ACC112 (cell line): Measurements from ENCODE around the gene KRTAP10-8.

Experiments used
- H2AFZ ChIP-seq: fragments of 200-600 bp; sonication (generic); one replicate; pipeline ENCODE4 v1.6.0; 2017; ENCODE audit warnings: antibody characterized with exemption, low read length; ENCODE audit not compliant: unreplicated experiment
- H3K27ac ChIP-seq: fragments of 200-600 bp; sonication (generic); 2 replicates; pipeline ENCODE4 v1.5.1; 2014; ENCODE audit warnings: low read depth, mild to moderate bottlenecking, antibody characterized with exemption, low read length, moderate library complexity
- H3K27me3 ChIP-seq: fragments of 200-600 bp; sonication (generic); 2 replicates; pipeline ENCODE4 v1.6.1; 2014; ENCODE audit warnings: mild to moderate bottlenecking, antibody characterized with exemption, low read length, moderate library complexity, mixed read lengths; ENCODE audit not compliant: insufficient read depth
- H3K36me3 ChIP-seq: fragments of 200-600 bp; sonication (generic); 2 replicates; pipeline ENCODE4 v1.6.1; 2016; ENCODE audit warnings: mild to moderate bottlenecking, antibody characterized with exemption, low read length, moderate library complexity, mixed read lengths; ENCODE audit not compliant: insufficient read depth
- H3K4me1 ChIP-seq: fragments of 200-600 bp; sonication (generic); one replicate; pipeline ENCODE4 v1.6.1; 2016; ENCODE audit warnings: low read length, mixed read lengths; ENCODE audit not compliant: insufficient read depth, unreplicated experiment, control insufficient read depth
- H3K4me3 ChIP-seq: fragments of 200-600 bp; sonication (generic); 2 replicates; pipeline ENCODE4 v1.5.1; 2014; ENCODE audit warnings: mild to moderate bottlenecking, low read depth, low read length
- H3K79me2 ChIP-seq: fragments of 200-600 bp; sonication (generic); one replicate; pipeline ENCODE4 v1.6.0; 2016; ENCODE audit warnings: low read length; ENCODE audit not compliant: control insufficient read depth, unreplicated experiment, insufficient read depth

The KRTAP10-8 gene

DNA sequence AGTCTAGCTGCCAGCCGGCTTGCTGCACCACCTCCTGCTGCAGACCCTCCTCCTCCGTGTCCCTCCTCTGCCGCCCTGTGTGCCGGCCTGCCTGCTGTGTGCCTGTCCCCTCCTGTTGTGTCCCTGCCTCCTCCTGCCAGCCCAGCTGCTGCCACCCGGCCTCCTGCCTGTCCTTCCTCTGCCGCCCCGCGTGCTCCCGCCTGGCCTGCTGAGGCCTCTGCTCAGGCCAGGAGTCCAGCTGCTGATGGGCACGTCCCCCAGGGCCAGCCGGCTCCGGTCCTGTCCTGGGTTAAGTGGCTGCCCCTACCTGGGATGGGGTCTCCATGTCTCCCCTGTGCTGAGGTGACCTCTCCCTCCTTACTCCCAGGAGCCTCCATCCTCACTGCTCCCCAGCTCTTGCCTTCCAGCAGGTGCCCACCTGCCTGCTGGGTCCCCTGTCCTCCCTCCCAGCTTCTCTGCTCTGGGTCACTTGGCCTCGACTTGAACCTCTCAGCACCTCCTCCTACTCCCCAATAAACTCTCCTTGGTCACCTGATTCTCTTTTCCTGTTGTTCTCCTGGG lies 870 bp downstream of the KRTAP10-8 start:
- Histone ChIP-seq H2AFZ (no peak overlapping the region), H3K4me3 (no peak overlapping the region), H3K36me3 (no peaks in the 10 kb centered on the region), H3K4me1 (no peaks in the 10 kb centered on the region), H3K27me3 (peaks cover 11% of the 10 kb centered on the region; the same call in 1 of the 2 replicates), H3K27ac (no peak overlapping the region), H3K79me2 (no peaks in the 10 kb centered on the region)

DNA sequence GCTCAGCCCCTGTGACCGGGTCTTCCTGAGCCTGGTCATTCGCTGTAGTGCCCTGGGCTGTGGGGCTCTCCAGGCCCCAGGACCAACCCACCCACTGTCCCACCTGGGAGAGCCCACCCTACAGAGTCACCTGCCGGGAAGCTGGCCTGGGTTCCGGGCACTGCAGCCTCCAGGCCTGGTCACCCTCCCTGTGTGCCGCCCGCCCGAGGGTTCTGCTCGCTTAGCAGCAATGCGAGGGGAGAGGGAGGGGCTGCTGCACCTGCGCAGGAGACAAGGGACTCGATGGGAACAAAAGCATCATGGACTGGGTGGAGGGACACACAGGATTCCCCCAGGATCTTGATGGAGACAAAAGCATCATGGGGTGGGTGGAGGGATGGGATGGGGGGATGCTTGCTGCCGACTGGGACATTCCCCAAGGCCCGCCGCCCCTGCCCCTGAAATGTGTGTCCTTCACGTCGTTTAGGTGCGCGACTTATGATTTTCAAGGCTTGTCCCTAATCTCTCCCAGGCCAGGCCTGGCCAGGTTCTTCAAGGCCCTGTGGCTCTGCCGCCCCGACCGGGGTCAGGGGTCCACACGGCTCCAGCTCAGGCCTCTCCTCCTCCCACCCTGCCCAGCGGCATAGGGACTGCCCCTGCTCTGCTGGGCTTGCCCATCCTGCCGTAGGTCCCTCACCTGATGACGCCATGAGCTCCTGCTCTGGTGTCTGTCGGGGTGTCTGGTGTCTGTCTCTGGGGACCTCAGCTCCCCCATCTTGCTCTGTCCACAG lies 1.7 kb downstream of the KRTAP10-8 start:
- H3K27me3 ChIP-seq = peaks cover 11% of the 10 kb centered on the region; the same call in 1 of the 2 replicates
- H3K27ac ChIP-seq = no peak overlapping the region
- no peaks in the 10 kb centered on the region for H3K4me1 ChIP-seq

DNA sequence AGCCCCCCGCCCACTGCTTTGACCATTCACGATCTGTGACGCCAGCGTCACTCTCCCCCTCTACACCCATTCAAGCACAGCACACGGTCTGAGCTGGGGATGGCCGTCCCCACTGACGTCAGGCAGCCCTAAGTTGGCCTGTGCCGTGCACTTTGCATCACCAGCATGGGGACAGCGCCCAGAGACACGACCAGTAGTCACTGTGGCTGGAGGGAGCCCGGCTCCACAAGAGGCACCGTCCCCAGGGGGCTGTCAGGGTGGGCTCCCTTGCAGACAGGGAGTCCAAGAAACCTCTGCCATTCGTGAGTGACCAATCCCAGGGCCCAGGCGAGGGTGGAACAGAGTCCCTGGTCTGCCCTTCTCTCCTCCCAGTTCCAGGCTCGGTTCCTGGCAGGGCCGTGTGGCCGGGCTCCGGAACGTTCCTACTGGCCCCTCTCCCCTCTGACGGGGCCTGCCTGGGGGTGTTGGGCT lies 2.3 kb downstream of the KRTAP10-8 start:
- Histone ChIP-seq H3K27me3 (peaks cover 12% of the 10 kb centered on the region; the same call in 1 of the 2 replicates), H3K27ac (no peak overlapping the region), H3K36me3 (no peaks in the 10 kb centered on the region), H3K4me1 (no peaks in the 10 kb centered on the region), H3K79me2 (no peaks in the 10 kb centered on the region), H3K4me3 (no peak overlapping the region), H2AFZ (no peak overlapping the region)

More for the DNA sequence above, 1.7 kb downstream of the KRTAP10-8 start:
- H3K36me3 ChIP-seq = no peaks in the 10 kb centered on the region
- H3K4me3 ChIP-seq = no peak overlapping the region
- H3K79me2 ChIP-seq = no peaks in the 10 kb centered on the region
- H2AFZ ChIP-seq = no peak overlapping the region

DNA sequence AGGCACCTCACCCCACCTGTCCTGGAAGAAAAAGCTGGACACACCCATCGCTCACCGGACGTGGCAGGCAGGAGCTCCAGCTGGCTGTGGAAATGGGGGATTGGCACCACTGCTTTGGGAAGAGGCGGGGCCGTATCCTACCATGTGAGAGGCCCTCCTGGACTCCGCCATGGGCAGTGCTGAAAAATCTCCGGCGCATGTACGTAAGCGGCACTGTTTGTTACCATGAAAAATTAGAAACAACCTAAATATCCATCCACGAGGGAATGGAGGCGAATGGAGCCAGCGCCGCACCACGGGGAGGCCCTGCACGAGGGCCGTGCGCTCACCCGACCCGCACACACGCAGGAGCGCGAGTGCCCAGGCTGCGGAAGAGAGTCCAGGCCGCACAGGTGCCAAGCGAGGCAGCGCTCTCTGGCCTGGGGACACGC lies 3.1 kb downstream of the KRTAP10-8 start:
- Histone ChIP-seq H3K36me3 (no peaks in the 10 kb centered on the region), H3K27me3 (peaks cover 14% of the 10 kb centered on the region; the same call in 1 of the 2 replicates), H3K79me2 (no peaks in the 10 kb centered on the region), H3K27ac (no peak overlapping the region), H3K4me1 (no peaks in the 10 kb centered on the region), H2AFZ (no peak overlapping the region), H3K4me3 (no peak overlapping the region)

DNA sequence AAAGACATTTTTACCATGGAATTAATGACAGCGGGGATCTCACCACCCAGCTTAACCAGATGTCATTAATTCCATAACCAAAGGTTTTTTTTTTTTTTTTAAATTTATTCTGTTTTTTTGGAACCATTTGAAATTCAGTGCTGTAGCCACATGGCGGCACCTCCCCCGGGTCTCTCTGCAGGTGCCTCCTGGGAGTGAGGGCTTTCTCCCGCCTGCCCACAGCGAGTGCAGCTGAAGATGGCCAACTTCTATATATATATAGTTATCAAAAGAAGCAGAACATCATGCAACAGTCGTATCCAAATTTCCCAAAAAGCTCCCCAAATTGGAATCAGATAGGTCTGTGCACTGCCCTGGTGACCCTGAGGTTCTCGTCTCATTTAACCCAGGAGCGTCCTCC lies 3.6 kb downstream of the KRTAP10-8 start:
- Histone ChIP-seq H3K79me2 (no peaks in the 10 kb centered on the region), H3K4me3 (no peak overlapping the region), H3K27me3 (peaks cover 14% of the 10 kb centered on the region; the same call in 1 of the 2 replicates), H3K4me1 (no peaks in the 10 kb centered on the region), H2AFZ (no peak overlapping the region), H3K27ac (no peak overlapping the region), H3K36me3 (no peaks in the 10 kb centered on the region)

DNA sequence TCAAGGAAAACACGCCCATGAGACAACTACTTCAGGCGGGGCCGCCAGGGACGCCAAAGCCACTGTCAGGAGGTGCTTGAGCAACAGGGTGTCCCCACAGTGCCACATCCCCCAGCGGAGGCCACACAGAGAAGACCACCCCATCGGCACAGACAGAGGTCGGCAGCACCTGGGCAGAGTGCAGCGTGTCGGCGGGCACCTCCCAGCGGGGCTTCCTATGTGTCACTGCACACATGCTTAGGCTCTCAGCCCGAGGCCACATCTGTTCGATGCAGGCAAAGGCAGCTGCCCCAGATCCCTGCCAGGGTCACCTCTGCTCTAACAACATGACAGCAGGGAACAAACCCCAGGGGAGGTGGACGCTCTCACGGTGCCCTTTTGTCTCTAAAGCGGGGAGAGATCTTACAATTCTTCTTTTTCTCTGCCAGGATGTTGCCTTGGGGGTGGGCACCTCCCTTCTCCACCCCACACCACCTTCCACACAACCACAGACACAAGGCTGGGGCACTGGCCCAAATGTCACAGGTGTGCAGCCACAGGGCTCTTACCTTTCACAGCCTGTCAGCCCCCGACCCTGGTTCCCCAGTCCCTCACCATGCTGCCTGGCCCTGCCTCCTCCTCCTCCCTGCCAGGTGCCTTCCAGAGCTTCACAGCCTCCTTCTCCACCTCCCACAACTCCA lies 4.2 kb downstream of the KRTAP10-8 start:
- no peak overlapping the region for H3K27ac ChIP-seq
- no peak overlapping the region for H2AFZ ChIP-seq
- H3K4me1 ChIP-seq = no peaks in the 10 kb centered on the region
- no peaks in the 10 kb centered on the region for H3K36me3 ChIP-seq
- peaks cover 14% of the 10 kb centered on the region; the same call in 1 of the 2 replicates for H3K27me3 ChIP-seq
- H3K79me2 ChIP-seq = no peaks in the 10 kb centered on the region
- H3K4me3 ChIP-seq = no peak overlapping the region

DNA sequence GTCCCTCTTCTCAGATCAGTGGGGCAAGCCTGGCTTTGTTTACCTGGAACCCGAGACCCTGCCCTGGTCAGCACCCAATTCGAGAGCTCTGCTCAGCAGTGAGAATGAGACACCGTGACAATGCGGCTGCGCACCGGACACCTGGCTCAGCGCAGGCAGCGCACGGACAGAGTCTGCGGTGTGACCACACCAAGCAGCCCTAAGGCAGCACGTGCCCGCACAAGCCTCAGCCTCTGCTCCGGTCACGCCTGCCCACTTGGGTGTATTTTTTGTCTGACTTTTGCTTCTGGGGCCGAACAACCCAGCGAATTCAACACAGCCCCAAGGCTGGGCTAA lies 4.7 kb downstream of the KRTAP10-8 start:
- Histone ChIP-seq H3K36me3 (no peaks in the 10 kb centered on the region), H2AFZ (no peak overlapping the region), H3K79me2 (no peaks in the 10 kb centered on the region), H3K4me3 (no peak overlapping the region), H3K27me3 (peaks cover 14% of the 10 kb centered on the region; the same call in 1 of the 2 replicates), H3K27ac (no peak overlapping the region), H3K4me1 (no peaks in the 10 kb centered on the region)

DNA sequence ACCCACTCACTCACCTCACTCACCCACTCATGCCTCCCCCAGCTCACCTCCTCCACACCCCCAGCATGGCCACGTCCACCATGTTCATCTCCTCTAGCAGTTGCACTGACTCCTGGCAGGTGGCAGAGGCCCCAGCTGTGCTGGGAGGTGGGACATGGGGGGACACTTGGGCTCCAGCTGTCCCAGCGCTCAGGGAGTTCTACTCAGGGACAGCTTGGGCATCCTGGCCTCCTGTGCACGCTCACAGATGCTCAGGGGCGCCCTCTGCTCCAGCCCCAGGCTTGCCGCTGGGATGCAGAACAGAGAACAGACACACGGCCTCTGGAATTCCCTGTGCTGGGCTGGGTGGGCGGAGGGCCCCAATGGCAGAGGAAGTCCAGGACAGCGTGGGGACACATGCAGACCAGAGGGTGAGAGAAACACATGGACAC lies 5.2 kb downstream of the KRTAP10-8 start:
- Histone ChIP-seq H2AFZ (no peak overlapping the region), H3K36me3 (no peaks in the 10 kb centered on the region), H3K4me3 (no peak overlapping the region), H3K27ac (no peak overlapping the region), H3K27me3 (peaks cover 14% of the 10 kb centered on the region; the same call in 1 of the 2 replicates), H3K4me1 (no peaks in the 10 kb centered on the region), H3K79me2 (no peaks in the 10 kb centered on the region)

DNA sequence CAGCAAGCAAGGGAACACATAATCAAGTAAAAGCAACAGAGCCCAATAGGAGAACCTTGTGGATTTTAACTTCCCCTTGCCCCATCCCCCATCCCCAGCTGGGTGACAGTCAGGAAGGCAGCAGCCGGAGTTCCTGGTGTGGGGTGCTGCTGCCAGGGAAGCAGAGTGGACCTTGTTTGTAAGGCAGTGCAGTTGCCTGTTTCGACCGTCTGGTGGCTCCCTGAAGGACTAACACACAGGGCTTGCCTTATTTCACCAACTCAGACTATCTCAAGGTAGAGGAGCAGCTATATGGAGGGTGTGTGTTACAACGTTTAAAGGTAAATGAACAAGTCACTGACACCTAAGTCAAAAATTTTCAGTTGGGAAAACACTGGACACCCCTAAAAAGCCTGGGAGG lies 6.6 kb downstream of the KRTAP10-8 start:
- Histone ChIP-seq H3K27me3 (peaks cover 14% of the 10 kb centered on the region; the same call in 1 of the 2 replicates), H3K4me3 (no peak overlapping the region), H3K4me1 (no peaks in the 10 kb centered on the region), H3K79me2 (no peaks in the 10 kb centered on the region), H3K27ac (no peak overlapping the region), H3K36me3 (no peaks in the 10 kb centered on the region), H2AFZ (no peak overlapping the region)

DNA sequence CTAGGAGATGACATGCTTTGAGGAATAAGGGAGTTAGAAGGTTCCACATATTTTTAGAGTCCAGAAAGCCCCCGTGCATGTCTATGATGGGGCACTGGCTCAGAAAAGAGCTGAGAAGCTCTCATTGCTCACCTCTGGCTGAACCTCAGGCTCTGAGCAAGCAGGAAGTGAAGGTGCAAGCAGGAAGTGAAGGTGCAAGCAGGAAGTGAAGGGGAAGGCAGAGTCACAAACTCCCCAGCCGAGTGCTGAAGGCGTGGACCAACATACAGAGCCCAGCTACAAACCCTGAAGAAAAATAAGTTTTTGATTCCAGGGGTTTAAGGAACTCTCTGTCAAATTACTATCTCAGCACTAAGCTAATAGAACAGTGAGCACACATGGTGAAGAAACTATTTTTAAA lies 7.0 kb downstream of the KRTAP10-8 start:
- Histone ChIP-seq H3K36me3 (no peaks in the 10 kb centered on the region), H3K4me1 (no peaks in the 10 kb centered on the region), H2AFZ (no peak overlapping the region), H3K79me2 (no peaks in the 10 kb centered on the region), H3K4me3 (no peak overlapping the region), H3K27ac (no peak overlapping the region), H3K27me3 (peaks cover 14% of the 10 kb centered on the region; the same call in 1 of the 2 replicates)
